Stimulated activated effector memory CD8-positive, alpha-beta T cell treated with anti-CD3 and anti-CD28 coated beads, Interleukin-12 subunit alpha, Interleukin-12 subunit beta, amount 100 ng/mL, for 72 hours (primary cell): ENCODE measurements around the gene PRKCZ.

Source experiments
- ATAC-seq: fragments of 150-1000 bp; cut with Tn5 transposase; 2 replicates; pipeline ENCODE4 v1.10.0; 2021
- DNase-seq, 2 donors: peaks; one replicate each; pipeline ENCODE4 v3.0.0; 2021 to 2022; ENCODE audit warnings: low spot score in 2 of 2
- H3K27ac Mint-ChIP-seq: one replicate; pipeline ENCODE4 v1.8.0; 2022; ENCODE audit warnings: mild to moderate bottlenecking, mixed read lengths
- H3K36me3 Mint-ChIP-seq: one replicate; pipeline ENCODE4 v1.8.0; 2022; ENCODE audit warnings: mild to moderate bottlenecking, mixed read lengths
- H3K4me1 Mint-ChIP-seq: one replicate; pipeline ENCODE4 v1.8.0; 2022; ENCODE audit warnings: mixed read lengths
- H3K4me3 Mint-ChIP-seq: one replicate; pipeline ENCODE4 v1.8.0; 2022; ENCODE audit warnings: mild to moderate bottlenecking, mixed read lengths
- H3K9me3 Mint-ChIP-seq: one replicate; pipeline ENCODE4 v1.8.0; 2022; ENCODE audit warnings: mixed read lengths

The PRKCZ gene

GRCh38 chr1:2067393-2067792 is 17.2 kb downstream of the PRKCZ start:
- no peaks in the 10 kb centered on the region for H3K9me3 Mint-ChIP-seq
- no peak overlapping the region for H3K27ac Mint-ChIP-seq
- no peak overlapping the region for H3K4me3 Mint-ChIP-seq
- no peaks in the 10 kb centered on the region for H3K36me3 Mint-ChIP-seq
- no peak for ATAC-seq
- no peak for DNase-seq
- peaks cover 8% of the 10 kb centered on the region for H3K4me1 Mint-ChIP-seq

- no peak overlapping the region for H3K4me3 Mint-ChIP-seq
- no peaks in the 10 kb centered on the region for H3K9me3 Mint-ChIP-seq
- DNase-seq (no peak), ATAC-seq (no peak)
- no peaks in the 10 kb centered on the region for H3K36me3 Mint-ChIP-seq
- no peak overlapping the region for H3K27ac Mint-ChIP-seq
- peaks cover 8% of the 10 kb centered on the region for H3K4me1 Mint-ChIP-seq
These were observed 17.8 kb downstream of the PRKCZ start for GRCh38 chr1:2067981-2068380.

- Mint-ChIP-seq H3K4me3 (no peak overlapping the region), H3K4me1 (peaks cover 8% of the 10 kb centered on the region), H3K9me3 (no peaks in the 10 kb centered on the region), H3K36me3 (no peaks in the 10 kb centered on the region), H3K27ac (no peak overlapping the region)
- no peak for ATAC-seq
- no peak for DNase-seq
These were observed 18.7 kb downstream of the PRKCZ start for GRCh38 chr1:2068951-2069350.

GRCh38 chr1:2070016-2070415 is 19.8 kb downstream of the PRKCZ start:
- no peak for ATAC-seq
- Mint-ChIP-seq H3K27ac (no peak overlapping the region), H3K36me3 (peaks cover 3% of the 10 kb centered on the region), H3K4me3 (no peak overlapping the region), H3K9me3 (no peaks in the 10 kb centered on the region), H3K4me1 (peaks cover 15% of the 10 kb centered on the region)
- DNase-seq: no peak

- ATAC-seq (no peak), DNase-seq (no peak)
- Mint-ChIP-seq H3K9me3 (no peaks in the 10 kb centered on the region), H3K4me3 (no peak overlapping the region), H3K27ac (no peak overlapping the region), H3K36me3 (peaks cover 9% of the 10 kb centered on the region), H3K4me1 (peaks cover 23% of the 10 kb centered on the region)
These were observed 20.8 kb downstream of the PRKCZ start for GRCh38 chr1:2070800-2071530.

GRCh38 chr1:2072109-2072806 is 22.0 kb downstream of the PRKCZ start:
- peaks cover 14% of the 10 kb centered on the region for H3K36me3 Mint-ChIP-seq
- H3K27ac Mint-ChIP-seq: no peak overlapping the region
- H3K4me3 Mint-ChIP-seq: no peak overlapping the region
- no peaks in the 10 kb centered on the region for H3K9me3 Mint-ChIP-seq
- peaks cover 15% of the 10 kb centered on the region for H3K4me1 Mint-ChIP-seq
- no peak for ATAC-seq
- no peak for DNase-seq

- ATAC-seq (no peak), DNase-seq (no peak)
- Mint-ChIP-seq H3K9me3 (peaks cover 5% of the 10 kb centered on the region), H3K4me3 (no peak overlapping the region), H3K4me1 (peaks cover 15% of the 10 kb centered on the region), H3K27ac (no peak overlapping the region), H3K36me3 (peaks cover 15% of the 10 kb centered on the region)
These were observed 22.7 kb downstream of the PRKCZ start for GRCh38 chr1:2072891-2073290.

- H3K4me1 Mint-ChIP-seq: peaks cover 15% of the 10 kb centered on the region
- no peak for DNase-seq
- peaks cover 15% of the 10 kb centered on the region for H3K36me3 Mint-ChIP-seq
These were observed 23.4 kb downstream of the PRKCZ start for GRCh38 chr1:2073382-2074230.

GRCh38 chr1:2074396-2074795 is 24.2 kb downstream of the PRKCZ start:
- DNase-seq (no peak), ATAC-seq (no peak)
- peaks cover 13% of the 10 kb centered on the region for H3K9me3 Mint-ChIP-seq
- H3K4me1 Mint-ChIP-seq: peaks cover 15% of the 10 kb centered on the region
- H3K4me3 Mint-ChIP-seq: no peak overlapping the region
- no peak overlapping the region for H3K27ac Mint-ChIP-seq
- peaks cover 15% of the 10 kb centered on the region for H3K36me3 Mint-ChIP-seq

More at GRCh38 chr1:2073382-2074230, 23.4 kb downstream of the PRKCZ start:
- Mint-ChIP-seq H3K9me3 (peaks cover 12% of the 10 kb centered on the region), H3K27ac (no peak overlapping the region), H3K4me3 (no peak overlapping the region)
- ATAC-seq: no peak

GRCh38 chr1:2074944-2075740 is 24.9 kb downstream of the PRKCZ start:
- no peak overlapping the region for H3K27ac Mint-ChIP-seq
- H3K4me3 Mint-ChIP-seq: no peak overlapping the region
- peaks cover 15% of the 10 kb centered on the region for H3K36me3 Mint-ChIP-seq
- ATAC-seq: no peak
- no peak for DNase-seq
- peaks cover 15% of the 10 kb centered on the region for H3K4me1 Mint-ChIP-seq
- peaks cover 13% of the 10 kb centered on the region for H3K9me3 Mint-ChIP-seq

- Mint-ChIP-seq H3K36me3 (peaks cover 15% of the 10 kb centered on the region), H3K9me3 (peaks cover 13% of the 10 kb centered on the region), H3K4me1 (peaks cover 15% of the 10 kb centered on the region), H3K27ac (no peak overlapping the region), H3K4me3 (no peak overlapping the region)
- DNase-seq (no peak), ATAC-seq (no peak)
These were observed 26.6 kb downstream of the PRKCZ start for GRCh38 chr1:2076826-2077225.

GRCh38 chr1:2078170-2078569 is 28.0 kb downstream of the PRKCZ start:
- Mint-ChIP-seq H3K4me3 (no peak overlapping the region), H3K36me3 (peaks cover 15% of the 10 kb centered on the region), H3K4me1 (peaks cover 15% of the 10 kb centered on the region), H3K9me3 (peaks cover 13% of the 10 kb centered on the region), H3K27ac (no peak overlapping the region)
- ATAC-seq: no peak
- DNase-seq: no peak

GRCh38 chr1:2079396-2080085 is 29.3 kb downstream of the PRKCZ start:
- peaks cover 15% of the 10 kb centered on the region for H3K36me3 Mint-ChIP-seq
- ATAC-seq (no peak), DNase-seq (no peak)
- peaks cover 13% of the 10 kb centered on the region for H3K9me3 Mint-ChIP-seq
- no peak overlapping the region for H3K27ac Mint-ChIP-seq
- peaks cover 12% of the 10 kb centered on the region for H3K4me1 Mint-ChIP-seq
- no peak overlapping the region for H3K4me3 Mint-ChIP-seq

- H3K36me3 Mint-ChIP-seq: peaks cover 11% of the 10 kb centered on the region
- H3K27ac Mint-ChIP-seq: no peak overlapping the region
- H3K9me3 Mint-ChIP-seq: peaks cover 13% of the 10 kb centered on the region
- DNase-seq (no peak), ATAC-seq (no peak)
- peaks cover 6% of the 10 kb centered on the region for H3K4me1 Mint-ChIP-seq
- no peak overlapping the region for H3K4me3 Mint-ChIP-seq
These were observed 29.9 kb downstream of the PRKCZ start for GRCh38 chr1:2080140-2080539.
